ENCODE data around the gene SUPT6H.
"Not testable (repeated sequence)": the region's sequence is repeated elsewhere in the genome, so short reads cannot be mapped to it uniquely, and the experiment has no call there.

SUPT6H gene

GRCh38 chr17:28655160-28655559, 6.8 kb upstream of the SUPT6H start:
- DNase-seq, result no peak

- DNase-seq, result no peak
Observed at GRCh38 chr17:28657756-28658155, 4.2 kb upstream of the SUPT6H start.

- DNase-seq, result not testable (repeated sequence)
Observed at GRCh38 chr17:28658342-28658741, 3.7 kb upstream of the SUPT6H start.

- DNase-seq, result not testable (repeated sequence)
Observed at GRCh38 chr17:28658766-28659496, 3.1 kb upstream of the SUPT6H start.

GRCh38 chr17:28659497-28659881, 2.5 kb upstream of the SUPT6H start:
- DNase-seq, result not testable (repeated sequence)

- DNase-seq, result no peak
Observed at GRCh38 chr17:28662527-28662829, 473 bp downstream of the SUPT6H start.

- DNase-seq, result no peak
Observed at GRCh38 chr17:28663723-28664122, 1.7 kb downstream of the SUPT6H start.

- DNase-seq, result no peak
Observed at GRCh38 chr17:28665994-28666393, 4.0 kb downstream of the SUPT6H start.

- no peak for DNase-seq
Observed at GRCh38 chr17:28667870-28668269, 5.9 kb downstream of the SUPT6H start.

GRCh38 chr17:28669918-28670317, 7.9 kb downstream of the SUPT6H start:
- no peak for DNase-seq

GRCh38 chr17:28675490-28675889, 13.5 kb downstream of the SUPT6H start:
- DNase-seq, result no peak

GRCh38 chr17:28675980-28676379, 14.0 kb downstream of the SUPT6H start:
- no peak for DNase-seq

- DNase-seq, result no peak
Observed at GRCh38 chr17:28682655-28683054, 20.6 kb downstream of the SUPT6H start.

GRCh38 chr17:28684963-28685362, 23.0 kb downstream of the SUPT6H start:
- no peak for DNase-seq

GRCh38 chr17:28685366-28685765, 23.4 kb downstream of the SUPT6H start:
- DNase-seq, result no peak

- DNase-seq, result no peak
Observed at GRCh38 chr17:28686296-28686695, 24.3 kb downstream of the SUPT6H start.

GRCh38 chr17:28688481-28688880, 26.5 kb downstream of the SUPT6H start:
- DNase-seq, result no peak

- DNase-seq, result no peak
Observed at GRCh38 chr17:28689011-28689410, 27.0 kb downstream of the SUPT6H start.

- DNase-seq, result no peak
Observed at GRCh38 chr17:28693869-28694268, 31.9 kb downstream of the SUPT6H start.

- DNase-seq, result no peak
Observed at GRCh38 chr17:28698253-28698941, 36.4 kb downstream of the SUPT6H start.

- no peak for DNase-seq
Observed at GRCh38 chr17:28700278-28700677, 38.3 kb downstream of the SUPT6H start.

GRCh38 chr17:28700830-28701492, 39.0 kb downstream of the SUPT6H start:
- no peak for DNase-seq

- DNase-seq, result no peak
Observed at GRCh38 chr17:28702026-28702751, 40.2 kb downstream of the SUPT6H start.

GRCh38 chr17:28702752-28703150, 40.7 kb downstream of the SUPT6H start:
- DNase-seq, result no peak
